Suprapubic skin (tissue), 4 donors: ENCODE data around the gene ZNF775.

ENCODE experiments used
- EP300 ChIP-seq: sonication (generic); formaldehyde crosslinking; IDR thresholded peaks from one replicate; pipeline ENCODE4 v1.6.1; 2017; ENCODE audit warnings: antibody characterized with exemption
- POLR2A ChIP-seq, 2 donors: fragments of 450-650 bp; IDR thresholded peaks; one replicate each; pipeline ENCODE4 v1.6.1; 2017; ENCODE audit warnings: antibody characterized with exemption in 2 of 2, mild to moderate bottlenecking in 2 of 2, moderate library complexity in 2 of 2
- POLR2AphosphoS5 ChIP-seq, 3 donors: sonication (generic); formaldehyde crosslinking; IDR thresholded peaks; one replicate each; pipeline ENCODE4 v1.6.1; 2017; ENCODE audit warnings: antibody characterized with exemption in 3 of 3
- TF ChIP-seq, protein P1 (sequence below), 2 donors: fragments of 200-600 bp in 1 of 2; fragments of 450-650 bp in 1 of 2; sonication (generic) in 1 of 2; IDR thresholded peaks; one replicate each; pipeline ENCODE4 v1.5.1; 2016 to 2019; ENCODE audit warnings: antibody characterized with exemption in 2 of 2, mild to moderate bottlenecking in 1 of 2, moderate library complexity in 1 of 2

DNA sequence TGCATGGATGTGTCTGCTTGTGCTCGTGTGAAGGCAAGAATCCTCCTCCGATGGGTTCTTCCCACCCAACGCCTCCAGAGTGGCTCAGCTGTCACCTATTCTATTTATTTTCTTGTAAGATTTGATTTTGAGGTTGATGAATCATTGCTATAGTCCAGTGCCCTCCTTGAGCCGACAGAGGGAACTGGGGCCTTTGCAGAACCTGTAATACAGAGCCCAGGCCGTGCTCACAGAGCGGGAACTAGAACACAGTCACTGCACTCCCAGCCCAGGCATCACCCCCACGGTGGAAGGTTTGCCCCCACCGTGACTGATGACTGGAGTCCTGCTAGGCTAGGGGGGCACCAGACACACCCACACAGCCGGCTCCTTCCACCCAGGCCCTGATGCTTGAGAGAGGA is 39.7 kb upstream of the ZNF775 start:
- TF ChIP-seq, protein P1, sequence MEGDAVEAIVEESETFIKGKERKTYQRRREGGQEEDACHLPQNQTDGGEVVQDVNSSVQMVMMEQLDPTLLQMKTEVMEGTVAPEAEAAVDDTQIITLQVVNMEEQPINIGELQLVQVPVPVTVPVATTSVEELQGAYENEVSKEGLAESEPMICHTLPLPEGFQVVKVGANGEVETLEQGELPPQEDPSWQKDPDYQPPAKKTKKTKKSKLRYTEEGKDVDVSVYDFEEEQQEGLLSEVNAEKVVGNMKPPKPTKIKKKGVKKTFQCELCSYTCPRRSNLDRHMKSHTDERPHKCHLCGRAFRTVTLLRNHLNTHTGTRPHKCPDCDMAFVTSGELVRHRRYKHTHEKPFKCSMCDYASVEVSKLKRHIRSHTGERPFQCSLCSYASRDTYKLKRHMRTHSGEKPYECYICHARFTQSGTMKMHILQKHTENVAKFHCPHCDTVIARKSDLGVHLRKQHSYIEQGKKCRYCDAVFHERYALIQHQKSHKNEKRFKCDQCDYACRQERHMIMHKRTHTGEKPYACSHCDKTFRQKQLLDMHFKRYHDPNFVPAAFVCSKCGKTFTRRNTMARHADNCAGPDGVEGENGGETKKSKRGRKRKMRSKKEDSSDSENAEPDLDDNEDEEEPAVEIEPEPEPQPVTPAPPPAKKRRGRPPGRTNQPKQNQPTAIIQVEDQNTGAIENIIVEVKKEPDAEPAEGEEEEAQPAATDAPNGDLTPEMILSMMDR (IDR thresholded peaks at IDR 0.05) = no peak
- TF ChIP-seq POLR2AphosphoS5 (IDR thresholded peaks at IDR 0.05) = no peak
- no peak for TF ChIP-seq POLR2A (IDR thresholded peaks at IDR 0.05)
- TF ChIP-seq EP300 = no peak
